ENCODE results near the gene ID4.
A peak's percentile ranks its signal among the peaks of the same experiment; 100 is the strongest.

The ID4 gene, protein sequence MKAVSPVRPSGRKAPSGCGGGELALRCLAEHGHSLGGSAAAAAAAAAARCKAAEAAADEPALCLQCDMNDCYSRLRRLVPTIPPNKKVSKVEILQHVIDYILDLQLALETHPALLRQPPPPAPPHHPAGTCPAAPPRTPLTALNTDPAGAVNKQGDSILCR

DNA sequence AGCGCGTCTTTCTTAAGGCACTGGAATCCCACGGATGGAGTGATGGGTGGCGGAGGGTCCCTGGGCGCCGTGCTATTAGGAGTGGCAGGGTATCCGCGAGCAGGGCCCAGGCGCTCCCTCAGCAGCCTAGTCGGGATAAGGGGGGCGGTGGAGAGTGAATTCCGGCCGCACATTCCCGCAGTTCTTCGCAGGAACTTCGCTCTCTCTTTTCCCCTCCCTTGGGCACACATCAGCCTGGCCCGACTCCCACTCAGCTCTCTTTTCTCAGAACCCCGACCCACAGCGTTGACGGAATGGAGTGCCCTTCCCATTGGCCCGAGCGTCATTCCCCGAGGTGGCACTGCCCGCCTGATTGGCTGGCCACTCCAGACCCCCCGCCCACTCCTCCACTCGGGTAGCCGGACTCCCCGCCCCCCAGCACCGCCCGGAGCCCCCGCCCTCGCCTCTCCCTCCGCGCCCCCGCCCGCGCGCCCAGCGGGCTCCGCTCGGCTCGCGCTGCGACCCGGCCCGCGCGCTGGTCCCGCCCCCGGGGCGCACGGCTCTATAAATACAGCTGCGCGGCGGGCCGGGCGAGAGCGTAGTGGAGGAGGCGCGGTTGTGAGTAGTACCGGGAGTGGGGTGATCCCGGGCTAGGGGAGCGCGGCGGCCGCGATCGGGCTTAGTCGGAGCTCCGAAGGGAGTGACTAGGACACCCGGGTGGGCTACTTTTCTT lies at the start of gene ID4:
TSS of gene ID4 (plus strand) at position 572 of the 712 bp plus-strand sequence. CDS start 385 bp downstream, outside the sequence.
- DNase-seq = no peak

DNA sequence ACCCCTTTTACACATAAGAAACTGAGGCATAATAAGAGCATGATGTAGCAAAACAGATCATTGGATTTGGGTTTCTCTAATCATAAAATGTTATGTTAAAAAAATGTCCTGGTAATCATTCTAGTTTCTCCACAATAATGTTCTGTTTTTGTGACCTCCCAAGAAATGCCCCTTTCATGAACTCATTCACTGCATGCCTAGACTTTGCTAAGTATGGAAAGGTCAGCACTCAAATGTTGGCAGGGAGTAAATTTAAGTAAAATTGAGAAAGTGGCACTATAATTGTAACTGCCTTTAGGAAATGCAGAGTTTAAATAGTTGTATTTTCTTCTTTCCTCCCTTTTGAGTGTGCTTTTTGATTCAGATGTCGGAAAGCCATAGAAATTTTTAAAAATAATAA lies 48.5 kb upstream of the ID4 start:
- DNase-seq = no peak

DNA sequence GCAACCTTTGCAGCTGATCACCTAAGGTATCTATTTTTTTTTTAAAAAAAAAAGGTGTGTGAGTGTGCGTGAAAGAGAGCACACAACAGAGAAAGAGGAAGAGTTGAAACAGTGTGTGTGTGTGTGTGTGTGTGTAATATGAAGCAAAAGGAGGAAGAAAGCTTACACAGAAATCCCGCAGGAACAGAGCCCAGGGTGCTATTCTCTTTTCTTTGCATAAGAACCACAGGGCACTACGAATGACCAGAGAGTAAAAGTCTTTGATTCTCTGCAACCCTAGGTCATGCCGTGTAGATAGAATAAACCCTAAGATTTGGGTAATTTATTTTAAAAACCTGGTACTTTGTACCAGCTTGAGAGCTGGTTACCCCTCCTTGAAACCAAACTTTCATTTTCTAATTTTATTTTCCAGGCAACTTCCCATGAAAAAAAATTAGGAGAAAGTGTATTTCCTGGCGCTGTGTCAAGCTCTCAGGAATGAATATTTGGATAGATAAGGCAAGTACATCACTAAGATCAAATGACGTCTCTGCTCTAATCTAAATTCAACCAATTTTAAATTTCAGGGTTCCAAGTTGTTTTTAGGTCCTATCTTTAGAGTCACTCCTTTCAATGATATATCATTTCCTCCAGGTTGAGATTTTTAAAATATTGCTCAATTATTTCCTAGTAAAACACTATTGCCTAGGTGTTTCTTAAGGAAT lies 47.9 kb upstream of the ID4 start:
- no peak for DNase-seq

DNA sequence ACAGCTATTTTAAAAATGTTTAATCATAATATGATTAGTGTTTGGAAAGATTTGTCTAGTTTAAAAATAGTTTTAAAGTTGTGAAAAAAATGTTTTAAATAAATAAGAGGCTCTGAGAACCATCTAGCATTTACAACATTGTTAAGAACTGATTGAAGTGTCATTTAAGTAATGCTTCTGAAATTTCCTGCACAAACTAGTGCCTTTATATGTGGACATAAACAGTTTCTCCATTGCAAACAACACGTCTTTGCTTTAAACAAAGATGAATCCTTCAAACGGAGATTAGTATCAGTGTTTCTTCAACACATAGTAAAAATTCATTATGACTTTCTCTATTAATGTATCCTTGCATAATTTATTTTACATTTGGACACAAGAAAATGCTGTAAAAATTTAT lies 45.9 kb upstream of the ID4 start:
- DNase-seq = no peak

DNA sequence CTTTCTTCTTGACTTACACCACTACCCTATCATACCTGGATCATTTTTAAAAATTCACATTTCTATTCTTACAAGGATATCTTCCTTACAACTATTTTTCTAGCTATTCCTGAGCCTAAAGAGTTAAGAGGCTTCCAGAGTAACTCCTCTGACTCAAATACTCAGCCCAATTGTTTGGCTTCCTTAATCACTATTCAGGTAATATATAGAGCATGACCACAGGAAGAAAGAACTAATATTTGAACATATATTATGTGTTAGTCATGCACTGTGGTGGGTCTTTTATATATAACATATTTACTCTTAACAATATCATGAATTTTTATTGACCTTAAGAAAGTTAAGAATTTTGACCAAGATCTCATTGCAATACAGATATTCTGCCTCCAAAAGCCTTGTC lies 42.0 kb upstream of the ID4 start:
- no peak for DNase-seq

DNA sequence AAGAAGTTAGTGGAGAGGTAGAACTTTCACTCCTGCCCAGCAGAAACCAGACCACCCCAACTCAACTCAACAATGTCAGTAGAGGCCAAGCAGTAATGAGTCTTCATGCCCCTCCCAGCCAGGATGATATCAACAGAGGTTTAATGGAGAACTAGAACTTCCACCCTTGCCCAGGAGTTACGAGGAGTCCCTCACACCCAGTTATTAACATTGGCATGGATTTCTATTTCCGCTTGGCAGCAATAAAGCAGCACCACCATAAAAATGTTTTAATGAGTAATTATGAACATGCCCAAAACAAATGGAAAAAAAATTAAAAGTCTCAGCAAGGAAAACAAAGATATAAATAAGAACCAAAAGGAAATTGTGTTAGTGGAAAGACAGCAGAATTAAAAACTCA lies 40.7 kb upstream of the ID4 start:
- DNase-seq = no peak

DNA sequence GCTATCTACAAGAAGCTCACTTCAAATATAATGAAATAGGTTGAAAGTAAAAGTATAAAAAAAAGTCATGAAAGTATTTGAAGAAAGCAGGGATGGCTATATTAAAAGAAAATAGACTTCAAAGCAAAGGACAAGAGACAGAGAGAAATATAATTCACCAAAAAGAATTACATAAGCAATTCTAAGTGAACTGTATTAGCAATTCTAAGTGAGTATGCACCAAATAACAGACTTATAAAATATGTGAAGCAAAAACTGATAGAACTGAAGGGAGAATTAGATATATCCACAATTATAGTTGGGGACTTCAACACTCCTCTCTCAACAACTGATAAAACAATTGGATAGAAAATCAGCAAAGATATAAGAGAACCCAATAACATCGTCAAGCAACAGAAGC lies 38.8 kb upstream of the ID4 start:
- no peak for DNase-seq

DNA sequence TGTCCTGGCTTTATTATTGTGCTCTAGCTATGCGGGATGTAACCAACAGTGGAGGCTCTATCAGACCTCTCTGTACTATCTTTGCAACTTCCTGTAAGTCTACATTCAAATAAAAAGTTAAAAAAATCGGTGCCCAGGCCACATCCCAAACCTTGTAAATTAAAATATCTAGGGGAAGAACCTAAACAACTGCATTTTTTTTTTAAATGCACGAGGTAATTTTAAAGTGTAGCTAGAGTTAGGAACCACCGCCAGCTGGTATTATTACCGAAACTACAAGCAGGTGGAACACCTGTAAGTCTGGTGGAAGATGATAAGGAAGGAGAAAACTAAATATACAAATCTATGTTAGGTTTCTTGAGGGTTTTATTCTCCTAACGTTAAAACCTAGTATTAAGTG lies 34.5 kb upstream of the ID4 start:
- no peak for DNase-seq

DNA sequence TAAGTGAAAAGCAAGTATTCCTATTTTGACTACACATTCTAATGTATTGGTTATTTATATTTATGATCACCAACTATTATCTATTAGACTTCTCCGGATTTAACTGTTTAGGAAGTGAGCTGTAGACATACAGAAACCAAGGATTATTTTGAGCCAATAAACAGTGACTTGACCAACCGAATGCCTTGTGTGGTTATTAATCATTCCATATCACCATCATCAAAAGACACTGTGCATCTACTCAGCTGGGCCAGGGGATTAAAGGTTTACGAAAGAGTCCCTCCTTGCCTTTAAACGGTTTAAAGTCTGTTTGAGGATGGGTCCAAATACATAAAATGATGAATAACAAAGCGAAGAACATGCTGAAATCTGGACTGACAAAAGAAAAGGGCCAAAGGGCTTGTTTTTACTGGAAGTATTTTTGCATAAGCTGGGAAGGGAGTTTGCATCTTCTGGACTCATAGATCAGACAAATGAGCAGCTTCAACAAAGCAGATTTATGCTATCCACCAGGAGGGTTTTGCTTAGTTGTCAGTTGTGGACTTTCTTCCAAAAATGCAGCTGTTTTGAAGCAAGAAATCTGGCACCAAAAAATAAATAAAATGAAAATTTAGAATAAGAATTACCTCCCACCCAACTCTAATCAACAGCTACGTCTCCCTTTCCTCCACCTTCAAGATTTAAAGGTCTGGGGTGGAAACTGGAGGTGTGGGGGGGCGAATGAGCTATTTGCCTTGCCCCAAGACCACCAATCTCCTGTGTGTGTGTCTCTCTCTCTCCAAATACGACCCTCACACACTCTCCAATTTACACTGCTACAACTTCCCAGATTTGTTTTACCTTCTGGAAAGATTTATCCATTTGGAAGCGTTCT lies 33.6 kb upstream of the ID4 start:
- no peak for DNase-seq

DNA sequence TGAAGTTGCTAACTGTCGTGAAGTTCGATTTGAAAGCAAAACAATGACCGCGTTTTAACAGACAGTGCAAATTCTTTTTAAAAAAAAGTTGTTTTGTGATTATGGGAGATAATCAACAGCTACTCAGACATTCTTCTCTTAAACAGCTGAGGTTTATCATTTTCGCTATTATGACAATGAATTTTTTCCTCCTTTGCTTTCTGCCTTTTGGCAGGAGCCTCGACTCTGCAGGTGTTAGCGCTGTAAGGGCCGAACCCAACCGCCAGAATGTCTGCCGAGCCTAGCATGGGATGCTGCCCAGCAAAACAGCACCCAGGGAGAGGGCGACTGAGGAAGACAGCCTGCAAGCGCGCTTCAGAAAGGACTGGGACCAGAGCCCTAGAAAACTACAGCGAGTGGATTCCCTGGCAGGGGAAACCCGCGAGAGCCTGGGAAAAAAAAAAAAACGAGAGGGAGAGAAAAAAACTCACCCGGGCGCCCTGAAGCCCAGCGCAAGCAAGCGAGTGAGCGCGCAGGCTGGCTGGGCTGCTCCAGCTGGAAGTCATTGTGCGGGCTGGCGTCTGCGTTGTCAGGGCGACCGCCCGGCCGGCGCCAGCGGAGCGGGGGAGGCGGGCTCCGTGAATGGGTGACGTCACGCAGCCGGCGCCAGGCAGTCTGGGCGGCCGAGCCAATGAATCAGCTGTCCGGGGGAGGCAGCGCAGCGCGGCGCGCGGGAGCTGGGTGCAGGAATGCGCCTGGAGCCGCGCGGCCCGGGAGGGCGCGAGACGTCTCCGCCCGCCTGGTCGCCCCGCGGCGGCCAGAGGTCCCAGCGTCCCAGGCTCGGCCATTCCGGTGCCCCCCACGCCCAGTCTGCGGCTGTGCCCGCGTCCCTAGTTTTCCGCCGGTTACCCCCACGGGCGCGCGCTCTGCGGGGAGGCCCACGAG lies 32.7 kb upstream of the ID4 start:
- peak; percentile 37 to 49 for DNase-seq

DNA sequence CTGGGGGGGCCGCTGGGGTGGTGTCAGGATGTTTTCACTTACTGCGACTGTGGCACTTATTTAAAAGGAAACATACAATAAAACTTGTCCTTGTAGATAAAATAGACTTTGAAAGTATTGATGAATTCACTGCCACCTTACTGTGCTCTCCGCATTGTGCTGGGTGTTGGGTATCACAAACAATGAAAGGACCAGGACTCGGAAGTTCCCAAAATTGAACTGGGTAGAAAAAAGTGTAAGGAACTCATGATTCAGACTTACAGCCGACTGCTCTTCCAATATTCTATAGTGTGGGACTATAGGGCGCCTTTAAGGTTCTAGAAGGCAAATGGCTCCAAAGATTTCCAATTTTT lies 32.1 kb upstream of the ID4 start:
- no peak for DNase-seq

DNA sequence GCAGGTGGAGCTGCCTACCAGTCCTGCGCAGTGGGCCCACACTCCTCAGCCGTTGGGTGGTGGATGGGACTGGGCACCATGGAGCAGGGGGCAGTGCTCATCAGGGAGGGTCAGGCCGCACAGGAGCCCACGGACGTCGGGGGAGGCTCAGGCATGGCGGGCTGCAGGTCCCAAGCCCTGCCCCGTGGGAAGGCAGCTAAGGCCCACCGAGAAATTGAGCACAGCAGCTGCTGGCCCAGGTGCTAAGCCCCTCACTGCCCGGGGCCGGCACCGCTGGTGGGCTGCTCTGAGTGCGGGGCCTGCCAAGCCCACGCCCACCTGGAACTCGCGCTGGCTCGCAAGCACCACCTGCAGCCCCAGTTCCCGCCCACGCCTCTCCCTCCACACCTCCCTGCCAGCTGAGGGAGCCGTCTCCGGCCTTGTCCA lies 30.2 kb upstream of the ID4 start:
- DNase-seq = no peak

DNA sequence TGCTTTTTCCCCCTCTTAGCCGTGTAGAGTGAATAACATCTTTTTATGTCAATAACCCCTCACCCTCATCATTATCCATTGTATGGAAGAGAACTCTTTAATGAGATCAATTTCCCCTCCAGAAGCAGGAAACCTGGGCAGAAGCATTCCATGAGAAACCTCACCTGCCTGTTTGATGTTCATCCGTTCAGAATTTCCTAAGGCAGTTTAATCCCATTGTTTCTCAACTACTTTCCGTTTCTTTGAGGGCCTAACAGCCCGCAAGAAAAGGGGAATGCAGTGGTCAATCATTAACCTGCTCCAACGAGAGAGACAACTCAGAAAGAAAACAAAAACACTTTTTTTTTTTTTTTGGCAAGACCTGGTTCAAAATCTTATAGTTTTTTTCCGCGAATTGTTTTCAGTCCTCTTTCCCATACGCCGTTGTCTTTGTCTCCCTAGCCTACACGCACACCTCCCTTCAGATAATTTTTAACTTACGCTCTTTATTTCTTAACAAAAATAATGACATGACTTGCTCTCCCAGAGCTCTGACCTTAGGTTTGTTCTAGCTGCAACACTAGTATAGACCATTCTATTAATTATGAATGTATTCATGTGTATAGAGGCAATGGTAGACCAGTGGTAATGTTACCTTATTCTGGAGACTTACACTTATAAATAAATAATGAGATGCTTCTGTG lies 25.6 kb upstream of the ID4 start:
- DNase-seq = no peak

DNA sequence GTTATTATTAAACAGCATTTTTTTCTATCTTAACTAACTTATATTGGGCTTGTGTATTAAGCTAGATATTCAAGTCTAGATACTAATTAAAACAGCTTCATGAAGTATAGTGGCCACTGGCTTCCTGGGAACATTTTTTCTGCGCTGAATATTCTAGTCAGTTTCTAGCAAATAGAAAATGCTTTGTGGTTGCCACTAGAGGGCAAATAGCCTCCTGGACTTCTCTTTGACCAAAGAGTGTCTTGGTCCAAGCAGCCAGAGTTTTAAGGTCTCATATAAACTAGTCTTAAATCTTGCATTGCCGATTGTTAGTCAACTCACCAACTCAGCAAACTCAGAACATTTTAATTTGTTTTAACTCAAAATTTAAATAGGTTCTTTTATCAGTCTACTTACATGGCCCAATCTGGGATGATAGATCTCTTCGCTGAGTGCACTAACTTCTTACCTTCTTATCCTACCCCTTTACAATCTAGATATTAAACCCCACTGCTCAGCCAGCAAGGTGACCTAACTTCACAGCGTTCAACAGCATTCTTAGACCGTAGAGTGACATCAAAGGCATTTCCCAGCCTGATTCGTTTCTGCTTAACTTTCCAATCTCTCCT lies 24.6 kb upstream of the ID4 start:
- DNase-seq = no peak

DNA sequence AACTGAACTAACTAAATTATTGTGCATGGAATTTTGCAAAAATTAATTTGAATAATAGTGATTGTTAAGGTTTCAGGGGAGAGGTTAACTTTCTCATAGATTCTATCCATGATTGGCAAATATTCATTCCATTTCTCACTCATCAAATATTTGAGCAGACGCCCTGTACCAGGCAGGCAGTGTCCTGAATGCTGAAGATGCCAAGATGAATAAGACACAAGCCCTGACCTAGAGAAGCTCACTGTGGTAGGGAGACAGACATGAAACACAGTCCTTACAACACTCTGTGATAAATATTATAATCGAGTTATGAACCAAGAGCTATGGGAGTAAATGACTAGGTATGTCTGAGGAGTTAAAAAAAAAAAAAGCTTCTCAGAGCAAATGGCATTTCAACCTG lies 18.4 kb upstream of the ID4 start:
- no peak for DNase-seq

DNA sequence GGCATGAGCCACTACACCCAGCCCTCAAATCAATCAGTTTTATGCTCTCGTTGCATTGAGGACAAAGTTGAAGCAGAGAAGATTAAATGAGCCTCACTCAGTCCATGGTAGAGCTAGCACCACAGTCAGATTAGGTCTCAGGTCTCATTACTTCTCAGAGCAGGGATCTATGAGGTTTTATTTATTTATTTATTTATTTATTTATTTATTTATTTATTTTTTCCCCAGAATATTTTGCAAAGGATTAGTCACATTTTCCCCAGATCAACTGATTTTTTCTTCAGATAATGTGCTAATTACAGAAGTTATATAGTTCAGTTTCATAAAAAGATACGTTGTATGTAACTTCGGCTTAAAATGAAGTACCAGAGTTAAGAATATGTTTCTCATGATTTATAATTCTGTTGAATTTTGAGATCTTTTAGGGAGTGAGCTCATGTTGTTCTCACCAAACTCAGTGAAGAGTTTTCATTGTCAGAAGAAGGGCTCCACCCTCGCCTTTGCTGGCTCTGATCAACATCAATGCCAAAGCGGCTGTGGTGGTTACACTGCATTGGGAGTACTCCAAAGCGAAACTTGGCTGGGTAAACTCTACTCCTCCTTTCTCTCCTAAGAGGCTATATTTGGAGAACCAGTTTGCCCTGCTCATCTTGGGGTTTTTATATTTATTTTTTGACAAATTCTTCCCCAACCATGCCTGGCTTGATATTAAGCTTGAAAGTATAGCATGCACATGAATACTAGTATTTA lies 12.9 kb upstream of the ID4 start:
- DNase-seq = no peak

DNA sequence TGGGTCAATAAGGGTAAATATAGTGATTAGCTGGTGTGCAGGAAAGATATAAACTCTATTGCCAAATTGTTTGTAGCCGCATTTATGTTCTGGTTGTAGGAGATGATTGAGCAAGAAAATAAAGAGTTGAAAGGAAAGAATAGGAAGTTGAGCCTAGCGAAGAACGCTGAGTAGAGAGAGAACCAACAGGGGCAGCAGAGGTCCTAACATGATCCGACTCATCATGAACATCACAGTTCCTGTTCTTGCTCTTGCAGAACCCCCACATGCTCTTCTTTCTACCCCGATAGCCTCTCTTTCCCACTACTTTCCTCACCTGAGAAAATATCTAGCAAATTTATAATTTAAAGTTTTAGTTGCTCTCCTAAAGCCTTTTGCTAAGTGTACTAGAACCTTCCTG lies 9.9 kb upstream of the ID4 start:
- no peak for DNase-seq

DNA sequence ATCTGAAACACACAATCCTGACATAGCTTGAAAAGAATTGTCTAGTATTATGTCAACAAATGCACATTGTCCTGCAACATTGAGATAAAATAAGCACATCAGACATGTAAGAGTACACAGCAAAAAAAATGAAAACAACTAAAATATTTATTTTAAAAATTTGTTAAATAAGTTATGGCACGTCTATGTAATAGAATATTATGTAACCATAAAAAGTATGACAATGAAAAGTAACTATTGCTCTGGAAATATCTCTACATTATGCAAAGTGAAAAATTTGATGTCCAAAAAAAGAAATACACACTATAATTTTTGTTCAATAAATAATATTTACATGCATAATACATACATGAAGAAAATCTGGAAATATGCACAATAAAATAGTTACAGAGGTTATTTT lies 9.3 kb upstream of the ID4 start:
- no peak for DNase-seq

DNA sequence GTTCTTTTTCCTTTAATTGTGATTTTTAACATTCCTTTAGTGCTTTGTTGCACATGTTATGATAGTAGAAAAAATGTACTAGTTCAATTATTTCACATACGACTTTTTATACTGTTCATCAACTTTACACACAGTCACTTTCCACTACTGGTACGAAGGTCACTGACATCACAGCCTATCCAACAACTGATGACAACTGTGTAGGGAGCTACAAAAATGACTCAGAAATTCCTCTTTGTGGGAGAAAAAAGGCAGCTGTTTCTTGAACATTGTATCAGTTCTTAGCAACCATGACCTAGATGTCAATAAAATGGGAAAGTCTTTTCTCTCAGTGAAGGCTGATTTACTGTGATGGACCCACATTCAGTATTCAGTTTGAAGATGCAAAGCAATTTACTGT lies 7.0 kb upstream of the ID4 start:
- DNase-seq = no peak

DNA sequence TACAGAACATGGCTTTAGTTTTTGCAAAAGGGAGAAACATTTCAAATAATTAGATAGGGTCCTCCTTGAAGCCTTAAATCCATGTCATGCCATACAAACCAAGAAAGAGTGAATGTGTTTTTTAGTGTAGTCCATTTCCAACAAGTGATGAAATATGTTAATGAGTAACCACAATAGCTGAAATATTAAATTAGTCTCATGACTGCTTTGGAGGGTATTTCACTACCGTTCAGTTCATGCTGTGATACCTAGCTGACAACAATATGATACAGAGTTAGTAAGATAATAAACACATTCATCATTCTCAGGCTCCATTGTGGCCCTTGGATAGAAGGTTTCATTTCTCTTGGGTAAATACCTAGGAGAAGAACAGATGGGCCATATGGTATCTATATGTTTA lies 5.8 kb upstream of the ID4 start:
- no peak for DNase-seq

DNA sequence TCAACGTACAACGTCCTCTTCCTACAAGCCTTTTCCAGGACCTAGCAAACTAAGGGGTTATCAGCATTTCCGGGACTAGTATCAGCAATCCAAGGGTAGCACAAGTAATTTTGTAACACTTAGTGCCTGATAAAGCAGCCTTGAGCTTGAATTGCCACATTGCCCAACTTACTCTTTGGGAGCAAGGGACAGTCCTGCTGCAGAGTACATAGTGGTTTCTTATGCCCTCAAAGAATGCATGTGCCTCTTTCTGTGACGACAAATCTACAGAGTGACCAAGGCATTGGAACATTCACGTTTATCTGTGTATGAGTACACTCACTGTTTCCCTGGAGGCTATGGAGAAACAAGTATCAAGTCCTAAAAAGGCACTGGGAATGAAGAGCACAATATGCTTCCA lies 3.2 kb upstream of the ID4 start:
- no peak for DNase-seq
